Heart right ventricle (tissue), 16 donors: ENCODE results near the gene SALL3. TPM values are rescaled to one million over a fixed set of nuclear protein-coding genes. Genes with fewer than 3 reads are reported as not detected.
A peak's percentile ranks its signal among the peaks of the same experiment; 100 is the strongest.

Experiments used
- ATAC-seq, 8 donors: fragments of 200-7000 bp; cut with Tn5 transposase; one replicate each; pipeline ENCODE4 v1.9.1; 2020; ENCODE audit warnings: mild to moderate bottlenecking in 8 of 8, moderate library complexity in 8 of 8, moderate number of reproducible peaks in 1 of 8
- DNase-seq, 2 donors: peaks; one replicate each; pipeline ENCODE4 v3.0.0-alpha.2; 2020
- H3K27ac ChIP-seq, 10 donors: fragments of 200-600 bp; sonication (generic) in 2 of 10; one replicate each; pipeline versions ENCODE4 v1.5.0 to v1.8.0; 2020 to 2022; ENCODE audit warnings: mild to moderate bottlenecking in 3 of 10
- H3K27me3 ChIP-seq, 7 donors: fragments of 200-600 bp; one replicate each; pipeline ENCODE4 v1.8.0; 2021 to 2022; ENCODE audit warnings: mild to moderate bottlenecking in 2 of 7
- H3K36me3 ChIP-seq, 9 donors: fragments of 200-600 bp; sonication (generic) in 1 of 9; one replicate each; pipeline versions ENCODE4 v1.5.0 to v1.8.0; 2020 to 2022; ENCODE audit warnings: mild to moderate bottlenecking in 2 of 9
- H3K4me1 ChIP-seq, 9 donors: fragments of 200-600 bp; sonication (generic) in 1 of 9; one replicate each; pipeline versions ENCODE4 v1.5.0 to v1.8.0; 2020 to 2022; ENCODE audit warnings: mild to moderate bottlenecking in 4 of 9
- H3K4me3 ChIP-seq, 10 donors: fragments of 200-600 bp; sonication (generic) in 2 of 10; one replicate each; pipeline versions ENCODE4 v1.5.0 to v1.8.0; 2020 to 2022; ENCODE audit warnings: mild to moderate bottlenecking in 7 of 10, moderate library complexity in 2 of 10
- H3K9me3 ChIP-seq, 11 donors: fragments of 200-600 bp in 10 of 11; sonication (generic) in 2 of 11; one replicate each; pipeline versions ENCODE4 v1.5.0 to v1.8.0; 2013 to 2022; ENCODE audit warnings: mild to moderate bottlenecking in 2 of 11, control low read depth in 1 of 11, moderate library complexity in 1 of 11
- CTCF ChIP-seq, 9 donors: fragments of 200-600 bp; sonication (generic) in 2 of 9; IDR thresholded peaks; one replicate each; pipeline versions ENCODE4 v1.5.0 to v1.8.0; 2021 to 2022; ENCODE audit warnings: antibody characterized with exemption in 9 of 9, mild to moderate bottlenecking in 5 of 9, moderate library complexity in 1 of 9
- WGBS, 2 donors: extraction: QIAGEN DNeasy Blood & Tissue Kit; methylation state at CpG; one replicate each; pipeline ENCODE4 v1.1.7; 2013; ENCODE audit warnings: inconsistent platforms in 1 of 2; 5-methylcytosine and 5-hydroxymethylcytosine counted together
- intact Hi-C, 10 donors: fragments of 100-400 bp; cut with DNase I; formaldehyde crosslinking; loops; one replicate each; pipeline versions ENCODE4 v1.11.1 to v1.14.2; 2022
- polyA plus RNA-seq, 2 donors: library from polyadenylated mRNA; stranded (reverse); fragments of 200-250 nt; gene quantifications; one replicate each; pipeline ENCODE4 v1.2.3, GENCODE V29; 2013
- total RNA-seq, 10 donors: library from RNA; stranded (reverse); fragmentation: NEBNext Ultra II Directional in 3 of 10; extraction: Animal tissue kit (Norgen Biotek cat#: 25700) in 3 of 10; gene quantifications; one replicate each; pipeline versions ENCODE4 v1.2.1 to v1.2.4, GENCODE V29; 2021 to 2023
- donor health status: Arrhythmogenic right ventricular cardiomyopathy.
- donor health status: ischemic (EF 13 %, LVEDD 7.1; RV severe dilation, severe dysfunction).
- donor health status: healthy with polysubstance abuse.
- donor health status: DM: no; HTN: yes; CAD: no.
- donor health status: DM: no; HTN: no; CAD: no.
- donor health status: ischemic (EF 25% LVEDD 6.9; RV normal size, moderate dysfunction).
- donor health status: ischemic (EF 25% LVEDD 5.7; RV mildly dilated, moderate dysfunction).
- donor health status: healthy.
- donor health status: DM: yes; HTN: yes; CAD: no.
- donor health status: Ischemic cardiomyopathy.
- donor health status: ischemic (EF 35%, LVEDD 5.7; RV mildly dilated, moderate dysfunction).
- donor health status: nonischemic (EF 11% LVEDD 7.7; RV severe dilation, severe dysfunction).
- donor health status: DM: yes; HTN: yes; CAD: no.
- donor health status: PGD.
- donor health status: ischemic (EF 29% LVEDD 5.4; RV normal size, mild dysfunction).
- donor health status: nonischemic (EF 23%, LVEDD 6.1; RV moderate dilation, normal function).

The SALL3 gene
- total and polyA plus RNA-seq, 12 donors, result 0.06 to 1.2 (median 0.17) TPM; not detected in 1

- Histone ChIP-seq H3K4me3 (no peak overlapping the region), H3K9me3 (no peaks in the 10 kb centered on the region), H3K27ac (no peak overlapping the region), H3K4me1 (no peaks in the 10 kb centered on the region), H3K36me3 (no peaks in the 10 kb centered on the region), H3K27me3 (peaks cover 0 to 33% (median 5%) of the 10 kb centered on the region in 7 donors)
- intact Hi-C loops, result no loop called here
- DNase-seq (no peak), ATAC-seq (no peak)
- TF ChIP-seq CTCF (IDR thresholded peaks at IDR 0.05), result no peak
- WGBS, 2 donors, result 93 to 95% methylated on average over 36 of the region's 36 CpGs
Observed at GRCh38 chr18:79047556-79048244, 68.1 kb downstream of the SALL3 start.

- H3K9me3 ChIP-seq, result no peaks in the 10 kb centered on the region
Observed at GRCh38 chr18:79048245-79048632, 68.6 kb downstream of the SALL3 start.

GRCh38 chr18:79049506-79049905 is 69.9 kb downstream of the SALL3 start:
- no peak for TF ChIP-seq CTCF (IDR thresholded peaks at IDR 0.05)
- Histone ChIP-seq H3K4me1 (no peaks in the 10 kb centered on the region), H3K27me3 (peaks cover 0 to 36% (median 4%) of the 10 kb centered on the region in 7 donors), H3K4me3 (no peak overlapping the region), H3K27ac (no peak overlapping the region), H3K36me3 (no peaks in the 10 kb centered on the region), H3K9me3 (no peaks in the 10 kb centered on the region)
- 90 to 93% methylated on average over 3 of the region's 3 CpGs for WGBS, 2 donors
- ATAC-seq, result no peak
- no peak for DNase-seq
- intact Hi-C loops, result no loop called here

More at GRCh38 chr18:79048245-79048632, 68.6 kb downstream of the SALL3 start:
- no peaks in the 10 kb centered on the region for H3K36me3 ChIP-seq
- DNase-seq (no peak), ATAC-seq (peak in 1 of 8 donors; percentile 30)
- H3K4me3 ChIP-seq, result no peak overlapping the region
- H3K4me1 ChIP-seq, result no peaks in the 10 kb centered on the region
- no peak overlapping the region for H3K27ac ChIP-seq
- H3K27me3 ChIP-seq, result peaks cover 0 to 36% (median 5%) of the 10 kb centered on the region in 7 donors
- TF ChIP-seq CTCF (IDR thresholded peaks at IDR 0.05), result no peak
- intact Hi-C loops, result no loop called here
- WGBS, 2 donors, result 92 to 95% methylated on average over 8 of the region's 8 CpGs

Other genes with a start within 250 kb of the SALL3 start
- 10 to 100 TPM; 10.5 to 19.7 (median 15.5) TPM for gene ATP9B, start 89.6 kb downstream of the SALL3 start, total RNA-seq
- gene ATP9B, start 89.6 kb downstream of the SALL3 start, polyA plus RNA-seq, result 1 to 10 TPM; 6.7 to 8.5 TPM